MCF 10A (cell line): ENCODE data around the gene P2RY6. TPM values are rescaled to one million over a fixed set of nuclear protein-coding genes. Genes with fewer than 3 reads are reported as not detected.

Source experiments
- BruUV-seq: library from RNA; stranded (reverse); fragments of 400-500 nt; replicated peaks from 2 replicates; lab custom pipeline; 2021; lab: Mats Ljungman, UMichigan
- CTCF ChIA-PET: fragments of 300-600 bp; sonication (Branson Sonifier 250); formaldehyde crosslinking; extraction: SDS; loops from one replicate; lab custom pipeline; 2021; ENCODE audit warnings: antibody characterized with exemption, inconsistent platforms; lab: Yijun Ruan, JAX
- POLR2A ChIA-PET: fragments of 300-600, 350-650 bp; sonication (Branson Sonifier 250); formaldehyde crosslinking; extraction: SDS; loops from one replicate; lab custom pipeline; 2020; ENCODE audit warnings: antibody characterized with exemption, inconsistent platforms; lab: Yijun Ruan, JAX
- DNase-seq: peaks from one replicate; pipeline ENCODE4 v3.0.0-alpha.2; 2018; ENCODE audit not compliant: unreplicated experiment
- H3K27ac Mint-ChIP-seq: one replicate; pipeline ENCODE4 v1.8.0; 2022; ENCODE audit warnings: mild to moderate bottlenecking, low read depth, mixed read lengths; ENCODE audit not compliant: unreplicated experiment
- H3K27me3 Mint-ChIP-seq: one replicate; pipeline ENCODE4 v1.8.0; 2022; ENCODE audit warnings: mixed read lengths; ENCODE audit not compliant: insufficient read depth, unreplicated experiment
- H3K36me3 Mint-ChIP-seq: one replicate; pipeline ENCODE4 v1.8.0; 2022; ENCODE audit warnings: mild to moderate bottlenecking, moderate library complexity, mixed read lengths; ENCODE audit not compliant: insufficient read depth, unreplicated experiment
- H3K4me1 Mint-ChIP-seq: one replicate; pipeline ENCODE4 v1.8.0; 2022; ENCODE audit warnings: mixed read lengths; ENCODE audit not compliant: insufficient read depth, unreplicated experiment
- H3K4me3 Mint-ChIP-seq: one replicate; pipeline ENCODE4 v1.8.0; 2022; ENCODE audit warnings: mild to moderate bottlenecking, moderate library complexity, mixed read lengths; ENCODE audit not compliant: unreplicated experiment
- H3K9me3 Mint-ChIP-seq: one replicate; pipeline ENCODE4 v1.8.0; 2022; ENCODE audit warnings: mixed read lengths; ENCODE audit not compliant: unreplicated experiment
- intact Hi-C: fragments of 100-400 bp; cut with micrococcal nuclease; formaldehyde crosslinking; loops from 2 replicates; pipeline ENCODE4 v1.14.1; 2022
- total RNA-seq: library from RNA; stranded (reverse); gene quantifications from 2 replicates; pipeline ENCODE4 v1.2.3, GENCODE V29; 2022
- TF ChIP-seq, protein P1 (sequence below): fragments of 200-600 bp; IDR thresholded peaks from one replicate; pipeline ENCODE4 v1.8.0; 2022; ENCODE audit warnings: antibody characterized with exemption, mild to moderate bottlenecking; ENCODE audit not compliant: unreplicated experiment

P2RY6 gene
- total RNA-seq, 1 experiment from 2014 or later: not detected

DNA sequence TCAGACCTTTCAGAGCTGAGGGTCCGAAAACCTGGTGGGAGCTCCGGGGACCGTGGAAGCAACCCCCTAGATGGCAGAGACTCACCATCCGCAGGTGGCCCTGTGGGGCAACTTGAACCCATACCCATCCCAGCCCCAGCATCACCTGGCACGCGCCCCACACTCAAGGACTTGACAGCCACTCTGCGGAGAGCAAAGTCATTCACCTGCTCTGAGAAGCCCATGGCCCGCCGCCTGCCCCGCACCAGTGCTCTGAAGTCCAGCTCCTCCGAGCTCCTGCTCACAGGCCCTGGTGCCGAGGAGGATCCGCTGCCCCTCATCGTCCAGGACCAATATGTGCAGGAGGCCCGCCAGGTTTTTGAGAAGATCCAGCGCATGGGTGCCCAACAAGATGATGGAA is 37.9 kb downstream of the P2RY6 start:
- Mint-ChIP-seq H3K4me1 (peaks cover 47% of the 10 kb centered on the region), H3K9me3 (no peaks in the 10 kb centered on the region), H3K27ac (no peak overlapping the region), H3K27me3 (no peaks in the 10 kb centered on the region), H3K4me3 (peak overlapping the region; percentile 73), H3K36me3 (peaks cover 11% of the 10 kb centered on the region)
- CTCF ChIA-PET: interaction anchor here (0.7 to 6.8 kb wide), 6 partner anchors 13 to 497 kb away, joined by 3 to 127 read pairs (median 4); no protein-coding TSS in a partner anchor
- BruUV-seq: no TSS peak
- TF ChIP-seq, protein P1, sequence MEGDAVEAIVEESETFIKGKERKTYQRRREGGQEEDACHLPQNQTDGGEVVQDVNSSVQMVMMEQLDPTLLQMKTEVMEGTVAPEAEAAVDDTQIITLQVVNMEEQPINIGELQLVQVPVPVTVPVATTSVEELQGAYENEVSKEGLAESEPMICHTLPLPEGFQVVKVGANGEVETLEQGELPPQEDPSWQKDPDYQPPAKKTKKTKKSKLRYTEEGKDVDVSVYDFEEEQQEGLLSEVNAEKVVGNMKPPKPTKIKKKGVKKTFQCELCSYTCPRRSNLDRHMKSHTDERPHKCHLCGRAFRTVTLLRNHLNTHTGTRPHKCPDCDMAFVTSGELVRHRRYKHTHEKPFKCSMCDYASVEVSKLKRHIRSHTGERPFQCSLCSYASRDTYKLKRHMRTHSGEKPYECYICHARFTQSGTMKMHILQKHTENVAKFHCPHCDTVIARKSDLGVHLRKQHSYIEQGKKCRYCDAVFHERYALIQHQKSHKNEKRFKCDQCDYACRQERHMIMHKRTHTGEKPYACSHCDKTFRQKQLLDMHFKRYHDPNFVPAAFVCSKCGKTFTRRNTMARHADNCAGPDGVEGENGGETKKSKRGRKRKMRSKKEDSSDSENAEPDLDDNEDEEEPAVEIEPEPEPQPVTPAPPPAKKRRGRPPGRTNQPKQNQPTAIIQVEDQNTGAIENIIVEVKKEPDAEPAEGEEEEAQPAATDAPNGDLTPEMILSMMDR: no peak
- POLR2A ChIA-PET: interaction anchor here (0.7 to 4.3 kb wide), 5 partner anchors 20 to 288 kb away, joined by 3 to 36 read pairs (median 5); partner anchors contain the start of gene FAM168A
- intact Hi-C loops: no loop called here
- no peak for DNase-seq

DNA sequence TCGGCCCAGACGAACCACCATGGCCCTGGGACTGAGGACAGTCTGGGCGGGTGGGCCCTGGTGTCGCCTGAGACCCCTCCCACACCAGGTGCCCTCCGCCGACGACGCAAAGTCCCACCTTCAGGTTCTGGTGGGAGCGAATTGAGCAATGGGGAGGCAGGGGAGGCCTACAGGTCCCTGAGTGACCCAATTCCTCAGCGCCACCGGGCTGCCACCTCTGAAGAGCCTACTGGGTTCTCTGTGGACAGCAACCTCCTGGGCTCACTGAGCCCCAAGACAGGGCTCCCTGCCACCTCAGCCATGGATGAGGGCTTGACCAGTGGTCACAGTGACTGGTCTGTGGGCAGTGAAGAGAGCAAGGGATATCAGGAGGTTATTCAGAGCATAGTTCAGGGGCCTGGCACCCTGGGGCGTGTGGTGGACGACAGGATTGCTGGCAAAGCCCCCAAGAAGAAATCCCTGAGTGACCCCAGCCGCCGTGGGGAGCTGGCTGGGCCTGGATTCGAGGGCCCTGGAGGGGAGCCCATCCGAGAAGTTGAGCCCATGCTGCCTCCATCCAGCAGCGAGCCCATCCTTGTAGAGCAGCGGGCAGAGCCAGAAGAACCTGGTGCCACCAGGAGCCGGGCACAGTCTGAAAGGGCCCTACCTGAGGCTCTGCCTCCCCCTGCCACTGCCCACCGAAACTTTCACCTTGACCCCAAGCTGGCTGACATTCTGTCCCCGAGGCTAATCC is 38.7 kb downstream of the P2RY6 start:
- ChIA-PET POLR2A (interaction anchor here (0.6 to 0.7 kb wide), 3 partner anchors 9 to 67 kb away, joined by 3 read pairs; no protein-coding TSS in a partner anchor), CTCF (interaction anchor here (6.8 kb wide), 1 partner anchor 25 kb away, joined by 127 read pairs; no protein-coding TSS in a partner anchor)
- no peaks in the 10 kb centered on the region for H3K9me3 Mint-ChIP-seq
- peak overlapping the region; percentile 89 for H3K27ac Mint-ChIP-seq
- H3K36me3 Mint-ChIP-seq: peaks cover 11% of the 10 kb centered on the region
- no TSS peak for BruUV-seq
- no peak for DNase-seq
- H3K4me3 Mint-ChIP-seq: no peak overlapping the region
- intact Hi-C loops: no loop called here
- no peaks in the 10 kb centered on the region for H3K27me3 Mint-ChIP-seq
- TF ChIP-seq, protein P1: no peak
- H3K4me1 Mint-ChIP-seq: peaks cover 48% of the 10 kb centered on the region

DNA sequence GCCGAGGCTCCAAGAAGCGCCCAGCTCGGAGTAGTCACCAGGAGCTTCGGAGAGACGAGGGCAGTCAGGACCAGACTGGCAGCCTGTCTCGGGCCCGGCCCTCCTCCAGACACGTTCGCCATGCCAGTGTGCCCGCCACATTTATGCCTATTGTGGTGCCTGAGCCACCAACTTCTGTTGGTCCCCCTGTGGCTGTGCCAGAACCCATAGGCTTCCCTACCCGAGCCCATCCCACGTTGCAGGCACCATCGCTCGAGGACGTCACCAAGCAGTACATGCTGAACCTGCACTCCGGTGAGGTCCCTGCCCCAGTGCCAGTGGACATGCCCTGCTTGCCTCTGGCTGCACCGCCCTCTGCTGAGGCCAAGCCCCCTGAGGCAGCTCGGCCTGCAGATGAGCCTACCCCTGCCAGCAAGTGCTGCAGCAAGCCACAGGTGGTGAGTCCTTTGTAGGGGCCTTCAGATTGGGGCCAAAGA is 39.3 kb downstream of the P2RY6 start:
- Mint-ChIP-seq H3K4me3 (peak overlapping the region; percentile 68), H3K4me1 (peaks cover 52% of the 10 kb centered on the region), H3K27ac (peak overlapping the region; percentile 89), H3K36me3 (peaks cover 11% of the 10 kb centered on the region), H3K9me3 (no peaks in the 10 kb centered on the region), H3K27me3 (no peaks in the 10 kb centered on the region)
- no peak for DNase-seq
- TF ChIP-seq, protein P1: no peak
- POLR2A ChIA-PET: interaction anchor here (0.6 kb wide), 1 partner anchor 10 kb away, joined by 3 read pairs; no protein-coding TSS in a partner anchor
- CTCF ChIA-PET: interaction anchor here (2.1 kb wide), 1 partner anchor 40 kb away, joined by 6 read pairs; no protein-coding TSS in a partner anchor
- intact Hi-C loops: no loop called here
- BruUV-seq: no TSS peak

DNA sequence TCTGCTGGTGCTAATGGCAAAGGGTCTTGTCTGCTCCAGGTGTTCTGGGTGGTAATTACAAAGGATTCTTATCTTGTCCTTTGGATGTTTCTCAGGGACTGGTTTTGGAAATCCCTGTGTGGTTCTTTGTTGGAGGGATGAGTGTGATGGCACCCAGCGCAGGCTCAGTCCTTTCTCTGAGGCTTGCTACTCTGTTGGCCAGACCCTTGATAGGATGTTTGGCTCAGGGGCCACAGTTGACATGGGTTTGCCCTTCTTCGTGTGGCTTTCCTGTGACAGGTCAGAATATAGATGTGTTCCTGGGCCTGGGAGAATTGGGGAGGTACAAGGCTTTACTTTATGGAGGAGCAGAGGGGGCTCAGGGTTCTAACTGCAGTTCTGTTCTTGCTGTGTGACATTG is 39.9 kb downstream of the P2RY6 start:
- TF ChIP-seq, protein P1: no peak
- CTCF ChIA-PET: interaction anchor here (2.1 kb wide), 1 partner anchor 40 kb away, joined by 6 read pairs; no protein-coding TSS in a partner anchor
- intact Hi-C loops: no loop called here
- DNase-seq: no peak
- H3K4me3 Mint-ChIP-seq: peak overlapping the region; percentile 68
- peak overlapping the region; percentile 89 for H3K27ac Mint-ChIP-seq
- POLR2A ChIA-PET: interaction anchor here (0.7 kb wide), 1 partner anchor 122 kb away, joined by 3 read pairs; no protein-coding TSS in a partner anchor
- H3K4me1 Mint-ChIP-seq: peaks cover 48% of the 10 kb centered on the region
- no peaks in the 10 kb centered on the region for H3K27me3 Mint-ChIP-seq
- no TSS peak for BruUV-seq
- H3K36me3 Mint-ChIP-seq: peaks cover 7% of the 10 kb centered on the region
- H3K9me3 Mint-ChIP-seq: no peaks in the 10 kb centered on the region
